ENCODE results near the gene DMD. TPM values are rescaled to one million over a fixed set of nuclear protein-coding genes. Genes with fewer than 3 reads are reported as not detected.

DMD gene
- total and polyA plus RNA-seq, 4 donors, result 3.9 to 73.8 (median 11.2) TPM

GRCh38 chrX:31213941-31214340, 1997.4 kb downstream of the DMD start:
- Histone ChIP-seq H3K4me1 (ENCODE audit: control insufficient read depth in 5 of 5, insufficient read depth in 5 of 5, low read length in 5 of 5) (peaks cover 0 to 8% (median 0%) of the 10 kb centered on the region in 5 donors), H3K27me3 (ENCODE audit: control insufficient read depth in 3 of 3, insufficient read depth in 3 of 3, low read length in 2 of 3) (peaks cover 0 to 7% (median 0%) of the 10 kb centered on the region in 3 donors), H3K27ac (ENCODE audit: low read depth in 1 of 2, low read length in 1 of 2) (no peak overlapping the region), H3K9ac (ENCODE audit: insufficient read depth in 1 of 2, low read length in 2 of 2) (no peak overlapping the region), H3K9me3 (ENCODE audit: control insufficient read depth in 4 of 4, insufficient read depth in 3 of 4, low read length in 3 of 4) (no peaks in the 10 kb centered on the region), H3K4me3 (no peak overlapping the region), H3K36me3 (ENCODE audit: control insufficient read depth in 4 of 4, insufficient read depth in 4 of 4, low read length in 4 of 4) (no peaks in the 10 kb centered on the region)
- DNase-seq, result peak in 1 of 3 donors; percentile 22
- no peak for TF ChIP-seq CTCF (IDR thresholded peaks at IDR 0.05; ENCODE audit: control extremely low read depth, extremely low read depth)
- ATAC-seq (ENCODE audit: insufficient read depth, low FRiP score), result no peak

- Histone ChIP-seq H3K9ac (ENCODE audit: insufficient read depth in 1 of 2, low read length in 2 of 2) (no peak overlapping the region), H3K4me3 (no peak overlapping the region), H3K27me3 (ENCODE audit: control insufficient read depth in 3 of 3, insufficient read depth in 3 of 3, low read length in 2 of 3) (peaks cover 0 to 4% (median 0%) of the 10 kb centered on the region in 3 donors), H3K9me3 (ENCODE audit: control insufficient read depth in 4 of 4, insufficient read depth in 3 of 4, low read length in 3 of 4) (no peaks in the 10 kb centered on the region), H3K36me3 (ENCODE audit: control insufficient read depth in 4 of 4, insufficient read depth in 4 of 4, low read length in 4 of 4) (no peaks in the 10 kb centered on the region), H3K4me1 (ENCODE audit: control insufficient read depth in 5 of 5, insufficient read depth in 5 of 5, low read length in 5 of 5) (peaks cover 0 to 8% (median 0%) of the 10 kb centered on the region in 5 donors), H3K27ac (ENCODE audit: low read depth in 1 of 2, low read length in 1 of 2) (no peak overlapping the region)
- ATAC-seq (ENCODE audit: insufficient read depth, low FRiP score) (no peak), DNase-seq (peak in 1 of 3 donors; percentile 29)
- no peak for TF ChIP-seq CTCF (IDR thresholded peaks at IDR 0.05; ENCODE audit: control extremely low read depth, extremely low read depth)
- 49 to 63% methylated on average over 6 of the region's 6 CpGs for WGBS, 2 donors
These were observed 1998.2 kb downstream of the DMD start for GRCh38 chrX:31212856-31213748.

GRCh38 chrX:31209005-31209628, 2002.2 kb downstream of the DMD start:
- DNase-seq (no peak), ATAC-seq (ENCODE audit: insufficient read depth, low FRiP score) (no peak)
- WGBS, 2 donors, result 63 to 78% methylated on average over 10 of the region's 10 CpGs
- TF ChIP-seq CTCF (IDR thresholded peaks at IDR 0.05; ENCODE audit: control extremely low read depth, extremely low read depth), result no peak
- no peaks in the 10 kb centered on the region for H3K9me3 ChIP-seq (ENCODE audit: control insufficient read depth in 4 of 4, insufficient read depth in 3 of 4, low read length in 3 of 4)
- no peaks in the 10 kb centered on the region for H3K4me1 ChIP-seq (ENCODE audit: control insufficient read depth in 5 of 5, insufficient read depth in 5 of 5, low read length in 5 of 5)
- no peaks in the 10 kb centered on the region for H3K36me3 ChIP-seq (ENCODE audit: control insufficient read depth in 4 of 4, insufficient read depth in 4 of 4, low read length in 4 of 4)
- no peak overlapping the region for H3K4me3 ChIP-seq
- H3K27ac ChIP-seq (ENCODE audit: low read depth in 1 of 2, low read length in 1 of 2), result no peak overlapping the region
- no peak overlapping the region for H3K9ac ChIP-seq (ENCODE audit: insufficient read depth in 1 of 2, low read length in 2 of 2)
- H3K27me3 ChIP-seq (ENCODE audit: control insufficient read depth in 3 of 3, insufficient read depth in 3 of 3, low read length in 2 of 3), result peaks cover 0 to 4% (median 0%) of the 10 kb centered on the region in 3 donors

All from lung (tissue), 12 donors.